ENCODE results near the gene TRIM24.

GRCh38 chr7:138546064-138546619 is 86.1 kb downstream of the TRIM24 start:
- TF ChIP-seq, protein P1, sequence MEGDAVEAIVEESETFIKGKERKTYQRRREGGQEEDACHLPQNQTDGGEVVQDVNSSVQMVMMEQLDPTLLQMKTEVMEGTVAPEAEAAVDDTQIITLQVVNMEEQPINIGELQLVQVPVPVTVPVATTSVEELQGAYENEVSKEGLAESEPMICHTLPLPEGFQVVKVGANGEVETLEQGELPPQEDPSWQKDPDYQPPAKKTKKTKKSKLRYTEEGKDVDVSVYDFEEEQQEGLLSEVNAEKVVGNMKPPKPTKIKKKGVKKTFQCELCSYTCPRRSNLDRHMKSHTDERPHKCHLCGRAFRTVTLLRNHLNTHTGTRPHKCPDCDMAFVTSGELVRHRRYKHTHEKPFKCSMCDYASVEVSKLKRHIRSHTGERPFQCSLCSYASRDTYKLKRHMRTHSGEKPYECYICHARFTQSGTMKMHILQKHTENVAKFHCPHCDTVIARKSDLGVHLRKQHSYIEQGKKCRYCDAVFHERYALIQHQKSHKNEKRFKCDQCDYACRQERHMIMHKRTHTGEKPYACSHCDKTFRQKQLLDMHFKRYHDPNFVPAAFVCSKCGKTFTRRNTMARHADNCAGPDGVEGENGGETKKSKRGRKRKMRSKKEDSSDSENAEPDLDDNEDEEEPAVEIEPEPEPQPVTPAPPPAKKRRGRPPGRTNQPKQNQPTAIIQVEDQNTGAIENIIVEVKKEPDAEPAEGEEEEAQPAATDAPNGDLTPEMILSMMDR (conservative IDR thresholded peaks at IDR 0.05; ENCODE audit: low read depth, low read length): no peak
- no peak for TF ChIP-seq EZH2 (IDR thresholded peaks at IDR 0.05; ENCODE audit: borderline replicate concordance, low read depth, low read length, poor library complexity, severe bottlenecking)

Measured in A673 (cell line).